Measurements from ENCODE around the gene NOL3.

GRCh38 chr16:67210069-67210937, 40.0 kb downstream of the NOL3 start:
- TF ChIP-seq CTCF (IDR thresholded peaks at IDR 0.05) (no peak), ATF2 (CRISPR knock-in tag; IDR thresholded peaks at IDR 0.05; ENCODE audit: borderline replicate concordance, low read depth) (no peak), ELF4 (CRISPR knock-in tag; IDR thresholded peaks at IDR 0.05; ENCODE audit: low read depth) (no peak)
